NCI-H2081 (cell line): ENCODE data around the gene INPP5D.
"Not testable (repeated sequence)": the region's sequence is repeated elsewhere in the genome, so short reads cannot be mapped to it uniquely, and the experiment has no call there.

Experiments
- DNase-seq, 2 experiments: peaks; one replicate each; lab custom pipeline; 2025; lab: John Stamatoyannopoulos, UW

The INPP5D gene

GRCh38 chr2:233032551-233033320 is 27.4 kb upstream of the INPP5D start, which contains the start of gene NEU2:
NEU2 (plus strand) TSS chr2:233032672; CDS start chr2:233032672, 0 bp downstream.
- DNase-seq = no peak

- no peak for DNase-seq
Measured at GRCh38 chr2:233033672-233034071, 26.5 kb upstream of the INPP5D start.

GRCh38 chr2:233034091-233034882 is 25.9 kb upstream of the INPP5D start:
- DNase-seq = no peak

- DNase-seq = no peak
Measured at GRCh38 chr2:233035426-233036161, 24.5 kb upstream of the INPP5D start.

- no peak for DNase-seq
Measured at GRCh38 chr2:233036162-233036838, 23.8 kb upstream of the INPP5D start.

- no peak for DNase-seq
Measured at GRCh38 chr2:233037078-233037477, 23.1 kb upstream of the INPP5D start.

- no peak for DNase-seq
Measured at GRCh38 chr2:233039212-233039845, 20.8 kb upstream of the INPP5D start.

GRCh38 chr2:233039846-233040530 is 20.2 kb upstream of the INPP5D start:
- DNase-seq = no peak

- no peak for DNase-seq
Measured at GRCh38 chr2:233040571-233040970, 19.6 kb upstream of the INPP5D start.

- no peak for DNase-seq
Measured at GRCh38 chr2:233041722-233042323, 18.3 kb upstream of the INPP5D start.

GRCh38 chr2:233042549-233042948 is 17.6 kb upstream of the INPP5D start:
- no peak for DNase-seq

GRCh38 chr2:233044974-233045605 is 15.1 kb upstream of the INPP5D start:
- no peak for DNase-seq

GRCh38 chr2:233047206-233047605 is 12.9 kb upstream of the INPP5D start:
- DNase-seq = no peak

- DNase-seq = no peak
Measured at GRCh38 chr2:233047667-233048066, 12.5 kb upstream of the INPP5D start.

GRCh38 chr2:233048569-233049193 is 11.5 kb upstream of the INPP5D start:
- no peak for DNase-seq

- DNase-seq = no peak
Measured at GRCh38 chr2:233049194-233049761, 10.9 kb upstream of the INPP5D start.

- no peak for DNase-seq
Measured at GRCh38 chr2:233051241-233052149, 8.6 kb upstream of the INPP5D start.

GRCh38 chr2:233052517-233052916 is 7.6 kb upstream of the INPP5D start:
- not testable (repeated sequence) for DNase-seq
